Fibroblast of the aortic adventitia (primary cell): ENCODE results near the gene SLC38A2. TPM values are rescaled to one million over a fixed set of nuclear protein-coding genes. Genes with fewer than 3 reads are reported as not detected.
A peak's percentile ranks its signal among the peaks of the same experiment; 100 is the strongest.

ENCODE experiments used
- DNase-seq: peaks from one replicate; pipeline ENCODE4 v3.0.0-alpha.2; 2010; ENCODE audit warnings: low read depth
- H3K4me3 ChIP-seq: 2 replicates; pipeline ENCODE4 v1.5.1; 2011; ENCODE audit warnings: low read depth, mild to moderate bottlenecking, control low read depth, low read length, moderate library complexity
- CTCF ChIP-seq: IDR thresholded peaks from 2 replicates; pipeline ENCODE4 v1.5.1; 2011; ENCODE audit warnings: mild to moderate bottlenecking, low read length, control low read depth, inconsistent platforms; ENCODE audit not compliant: insufficient read depth
- total RNA-seq: library from RNA; depleted of rRNA; stranded (reverse); fragments of >200 nt; gene quantifications from 2 replicates; pipeline ENCODE4 v1.2.3, GENCODE V29; 2012; ENCODE audit warnings: low replicate concordance

Gene SLC38A2
- total RNA-seq, 1 donor = 1,239 TPM

- peak; percentile 61 for DNase-seq
- peak overlapping the region; percentile 45 for H3K4me3 ChIP-seq
- no peak for TF ChIP-seq CTCF
Measured at GRCh38 chr12:46362895-46363581, 9.5 kb downstream of the SLC38A2 start.

GRCh38 chr12:46361667-46362034, 10.9 kb downstream of the SLC38A2 start:
- no peak for DNase-seq
- no peak for TF ChIP-seq CTCF
- no peak overlapping the region for H3K4me3 ChIP-seq

DNA sequence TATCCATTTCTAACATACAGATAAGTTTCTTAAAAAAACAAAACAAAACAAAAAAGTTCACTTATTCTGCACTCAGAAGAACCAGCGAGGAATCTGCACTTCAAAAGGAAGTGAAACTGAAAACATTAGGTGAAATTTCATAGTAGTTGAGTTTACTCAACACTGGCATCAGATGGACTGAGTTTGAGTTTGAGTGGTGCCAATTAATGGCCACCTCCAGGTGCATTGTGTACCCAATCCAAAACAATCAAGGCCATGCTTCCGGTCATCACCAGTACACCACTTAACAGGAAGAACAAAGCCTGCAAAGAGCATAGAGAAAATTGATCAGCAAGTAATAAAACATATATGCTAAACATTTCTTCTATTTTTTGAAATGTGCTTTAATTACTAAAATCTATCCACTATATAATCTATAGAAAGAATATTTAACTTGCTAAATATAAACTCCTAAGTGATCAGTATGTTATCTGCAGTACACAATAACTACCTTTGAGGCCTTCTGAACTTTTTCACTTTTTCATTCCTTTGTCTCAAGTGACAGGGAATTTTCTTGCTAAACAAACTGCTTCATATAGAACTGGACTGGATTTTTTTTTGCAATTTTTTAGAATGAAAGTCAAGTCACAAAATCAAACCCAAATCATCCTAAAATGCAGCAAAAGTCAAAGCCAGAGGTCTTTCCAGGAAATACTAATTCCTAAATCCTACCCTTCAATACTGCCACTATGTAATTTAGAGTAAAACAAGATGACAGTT, 11.5 kb downstream of the SLC38A2 start:
- DNase-seq = peak; percentile 42
- TF ChIP-seq CTCF = no peak
- H3K4me3 ChIP-seq = no peak overlapping the region

- no peak for DNase-seq
- TF ChIP-seq CTCF = no peak
- no peak overlapping the region for H3K4me3 ChIP-seq
Measured at GRCh38 chr12:46360370-46360769, 12.2 kb downstream of the SLC38A2 start.

GRCh38 chr12:46359667-46360280, 12.8 kb downstream of the SLC38A2 start:
- DNase-seq = peak; percentile 45
- H3K4me3 ChIP-seq = no peak overlapping the region
- no peak for TF ChIP-seq CTCF

GRCh38 chr12:46358791-46359666, 13.5 kb downstream of the SLC38A2 start:
- no peak for TF ChIP-seq CTCF
- H3K4me3 ChIP-seq = no peak overlapping the region
- peak; percentile 55 for DNase-seq
